Measurements from ENCODE around the gene CDK5RAP3. TPM values are rescaled to one million over a fixed set of nuclear protein-coding genes. Genes with fewer than 3 reads are reported as not detected.

CDK5RAP3 gene
- total RNA-seq, 2 experiments from 2014 or later = 206 to 224 TPM

DNA sequence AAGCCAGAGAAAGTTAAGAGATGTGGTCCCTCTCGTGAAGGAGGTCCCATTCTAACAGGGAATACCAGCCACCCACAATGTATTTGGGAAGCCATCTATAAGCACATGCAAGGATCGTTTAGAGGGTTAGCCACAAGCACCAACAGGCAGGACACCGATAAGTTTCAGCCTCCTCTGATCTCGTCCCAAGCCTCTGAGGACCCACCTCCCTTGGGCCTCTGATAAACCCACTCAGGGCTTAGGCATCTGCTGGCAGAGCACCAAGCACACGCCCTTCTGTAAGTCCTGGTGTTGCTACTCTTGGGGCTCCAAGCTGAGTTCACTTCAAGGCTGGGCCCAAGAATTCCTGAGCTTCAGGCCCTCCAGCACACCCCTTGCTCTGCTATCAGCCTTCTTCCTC is 35.0 kb upstream of the CDK5RAP3 start:
- H3K4me3 Mint-ChIP-seq = no peak overlapping the region
- Histone ChIP-seq H3K9me3 (ENCODE audit: control insufficient read depth in 1 of 2, insufficient read depth in 1 of 2, low read length in 2 of 2) (no peaks in the 10 kb centered on the region), H3K4me1 (ENCODE audit: insufficient read depth, low read length) (peaks cover 6% of the 10 kb centered on the region), H3K27ac (ENCODE audit: low read depth in 1 of 2, low read length in 2 of 2) (no peak overlapping the region), H3K36me3 (ENCODE audit: insufficient read depth, low read length) (peaks cover 2% of the 10 kb centered on the region), H3K4me3 (ENCODE audit: low read length) (no peak overlapping the region), H3K27me3 (ENCODE audit: control insufficient read depth in 1 of 2, insufficient read depth in 2 of 2, low read length in 2 of 2) (no peaks in the 10 kb centered on the region)
- CTCF ChIA-PET = interaction anchor here (0.9 to 1.4 kb wide), 3 partner anchors 11 to 35 kb away, joined by 3 to 4 read pairs (median 3); partner anchors contain the start of gene CDK5RAP3
- H3K36me3 Mint-ChIP-seq (ENCODE audit: low read depth) = peaks cover 10% of the 10 kb centered on the region
- no peaks in the 10 kb centered on the region for H3K9me3 Mint-ChIP-seq
- TF ChIP-seq, protein P1, sequence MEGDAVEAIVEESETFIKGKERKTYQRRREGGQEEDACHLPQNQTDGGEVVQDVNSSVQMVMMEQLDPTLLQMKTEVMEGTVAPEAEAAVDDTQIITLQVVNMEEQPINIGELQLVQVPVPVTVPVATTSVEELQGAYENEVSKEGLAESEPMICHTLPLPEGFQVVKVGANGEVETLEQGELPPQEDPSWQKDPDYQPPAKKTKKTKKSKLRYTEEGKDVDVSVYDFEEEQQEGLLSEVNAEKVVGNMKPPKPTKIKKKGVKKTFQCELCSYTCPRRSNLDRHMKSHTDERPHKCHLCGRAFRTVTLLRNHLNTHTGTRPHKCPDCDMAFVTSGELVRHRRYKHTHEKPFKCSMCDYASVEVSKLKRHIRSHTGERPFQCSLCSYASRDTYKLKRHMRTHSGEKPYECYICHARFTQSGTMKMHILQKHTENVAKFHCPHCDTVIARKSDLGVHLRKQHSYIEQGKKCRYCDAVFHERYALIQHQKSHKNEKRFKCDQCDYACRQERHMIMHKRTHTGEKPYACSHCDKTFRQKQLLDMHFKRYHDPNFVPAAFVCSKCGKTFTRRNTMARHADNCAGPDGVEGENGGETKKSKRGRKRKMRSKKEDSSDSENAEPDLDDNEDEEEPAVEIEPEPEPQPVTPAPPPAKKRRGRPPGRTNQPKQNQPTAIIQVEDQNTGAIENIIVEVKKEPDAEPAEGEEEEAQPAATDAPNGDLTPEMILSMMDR (IDR thresholded peaks at IDR 0.05) = no peak
- DNase-seq (no peak), ATAC-seq (ENCODE audit: poor library complexity) (no peak)
- POLR2A ChIA-PET = interaction anchor here (2.2 kb wide), 1 partner anchor 40 kb away, joined by 7 read pairs; the partner anchor contains the start of gene SP2
- intact Hi-C loops (cut with DNase I, micrococcal nuclease) = no loop called here
- H3K4me1 Mint-ChIP-seq (ENCODE audit: low read depth) = peaks cover 2% of the 10 kb centered on the region
- no peak overlapping the region for H3K27ac Mint-ChIP-seq
- no peaks in the 10 kb centered on the region for H3K27me3 Mint-ChIP-seq

DNA sequence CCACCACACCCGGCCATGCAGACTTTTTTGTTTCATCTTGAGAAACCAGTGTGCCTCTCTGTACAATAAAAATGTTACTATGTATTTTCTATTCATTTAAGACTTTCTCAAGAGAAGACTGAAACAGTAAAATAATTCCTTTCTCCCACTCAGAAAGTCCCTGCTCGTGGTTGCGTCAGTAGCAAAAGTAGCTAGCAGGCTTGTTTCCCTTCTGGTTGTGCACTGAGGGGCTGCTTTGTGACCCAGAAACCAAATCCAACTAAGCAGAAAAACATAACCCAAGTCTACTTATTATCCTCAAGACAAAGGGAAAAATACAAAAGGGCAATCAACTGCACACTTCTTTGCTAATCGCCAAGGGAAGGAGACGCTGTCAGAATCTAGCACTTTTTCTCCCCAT is 33.0 kb upstream of the CDK5RAP3 start:
- DNase-seq (no peak), ATAC-seq (ENCODE audit: poor library complexity) (no peak)
- Mint-ChIP-seq H3K4me1 (ENCODE audit: low read depth) (peaks cover 14% of the 10 kb centered on the region), H3K36me3 (ENCODE audit: low read depth) (peaks cover 5% of the 10 kb centered on the region), H3K27me3 (no peaks in the 10 kb centered on the region), H3K4me3 (no peak overlapping the region), H3K9me3 (no peaks in the 10 kb centered on the region), H3K27ac (no peak overlapping the region)
- Histone ChIP-seq H3K27ac (ENCODE audit: low read depth in 1 of 2, low read length in 2 of 2) (no peak overlapping the region), H3K4me3 (ENCODE audit: low read length) (no peak overlapping the region), H3K36me3 (ENCODE audit: insufficient read depth, low read length) (no peaks in the 10 kb centered on the region), H3K4me1 (ENCODE audit: insufficient read depth, low read length) (peaks cover 21% of the 10 kb centered on the region), H3K9me3 (ENCODE audit: control insufficient read depth in 1 of 2, insufficient read depth in 1 of 2, low read length in 2 of 2) (no peaks in the 10 kb centered on the region), H3K27me3 (ENCODE audit: control insufficient read depth in 1 of 2, insufficient read depth in 2 of 2, low read length in 2 of 2) (no peaks in the 10 kb centered on the region)
- ChIA-PET CTCF (no interaction called here), POLR2A (interaction anchor here (1.2 kb wide), 1 partner anchor 42 kb away, joined by 3 read pairs; the partner anchor contains the start of gene SP2)
- TF ChIP-seq, protein P1 (IDR thresholded peaks at IDR 0.05) = no peak
- intact Hi-C loops (cut with DNase I, micrococcal nuclease) = no loop called here

GRCh38 chr17:47941246-47942095 is 29.4 kb upstream of the CDK5RAP3 start, which contains the start of gene PNPO:
TSS of gene PNPO (plus strand) at chr17:47941571. CDS start at chr17:47941676, 105 bp downstream.
- Mint-ChIP-seq H3K4me1 (ENCODE audit: low read depth) (peaks cover 36% of the 10 kb centered on the region), H3K27ac (peak within 1 kb of the TSS; percentile 8), H3K4me3 (peak within 1 kb of the TSS; percentile 87), H3K9me3 (no peaks in the 10 kb centered on the region), H3K36me3 (ENCODE audit: low read depth) (peaks cover 19% of the 10 kb centered on the region), H3K27me3 (no peaks in the 10 kb centered on the region)
- H3K27ac ChIP-seq (ENCODE audit: low read depth in 1 of 2, low read length in 2 of 2) = peak within 1 kb of the TSS; percentile 66 to 82
- H3K27me3 ChIP-seq (ENCODE audit: control insufficient read depth in 1 of 2, insufficient read depth in 2 of 2, low read length in 2 of 2) = no peaks in the 10 kb centered on the region
- H3K4me1 ChIP-seq (ENCODE audit: insufficient read depth, low read length) = peaks cover 45% of the 10 kb centered on the region
- ChIA-PET POLR2A (interaction anchor here (0.5 to 2.7 kb wide), 17 partner anchors 9 to 849 kb away, joined by 3 to 49 read pairs (median 4); partner anchors contain the start of genes CDK5RAP3, EFCAB13, LRRC46 and MRPL10), CTCF (interaction anchor here (1.2 to 4.0 kb wide), 5 partner anchors 8 to 100 kb away, joined by 3 to 35 read pairs (median 9); partner anchors contain the start of genes CDK5RAP3 and SCRN2)
- intact Hi-C loops (cut with DNase I, micrococcal nuclease) = loop anchor here (1.0 to 2.0 kb wide), 5 partner anchors 29 to 111 kb away; partner anchors contain the start of genes CDK5RAP3 (in 1 of the 2), LRRC46 (in 1 of the 2), MRPL10 (in 1 of the 2) and SP2 (in 1 of the 2)
- H3K9me3 ChIP-seq (ENCODE audit: control insufficient read depth in 1 of 2, insufficient read depth in 1 of 2, low read length in 2 of 2) = no peaks in the 10 kb centered on the region
- TF ChIP-seq, protein P1 (IDR thresholded peaks at IDR 0.05) = no peak
- peak; percentile 98 for ATAC-seq (ENCODE audit: poor library complexity)
- DNase-seq = peak; percentile 83 to 98 (median 88)
- peaks cover 24% of the 10 kb centered on the region for H3K36me3 ChIP-seq (ENCODE audit: insufficient read depth, low read length)
- peak within 1 kb of the TSS; percentile 97 for H3K4me3 ChIP-seq (ENCODE audit: low read length)

Measured in CD4-positive, alpha-beta T cell (primary cell).